Lung (tissue), 13 donors: ENCODE measurements around the gene DENND1B. TPM values are rescaled to one million over a fixed set of nuclear protein-coding genes. Genes with fewer than 3 reads are reported as not detected.

Source experiments
- ATAC-seq: fragments of 200-7000 bp; cut with Tn5 transposase; one replicate; pipeline ENCODE4 v1.9.1; 2020; ENCODE audit warnings: moderate number of reproducible peaks; ENCODE audit not compliant: insufficient read depth, low FRiP score
- DNase-seq, 3 donors: peaks; one replicate each; pipeline ENCODE4 v3.0.0-alpha.2; 2013 to 2017
- H3K27ac ChIP-seq, 2 donors: one replicate each; pipeline ENCODE4 v1.5.1; 2013; ENCODE audit warnings: mild to moderate bottlenecking in 2 of 2, moderate library complexity in 2 of 2, control low read depth in 1 of 2, inconsistent platforms in 1 of 2, low read depth in 1 of 2, low read length in 1 of 2
- H3K27me3 ChIP-seq, 3 donors: one replicate each; pipeline ENCODE4 v1.5.1; 2013; ENCODE audit warnings: low read length in 2 of 3; ENCODE audit not compliant: control insufficient read depth in 3 of 3, insufficient read depth in 3 of 3
- H3K36me3 ChIP-seq, 4 donors: one replicate each; pipeline ENCODE4 v1.5.1; 2013; ENCODE audit warnings: low read length in 4 of 4, mild to moderate bottlenecking in 1 of 4, moderate library complexity in 1 of 4; ENCODE audit not compliant: control insufficient read depth in 4 of 4, insufficient read depth in 4 of 4
- H3K4me1 ChIP-seq, 5 donors: one replicate each; pipeline ENCODE4 v1.5.1; 2013; ENCODE audit warnings: low read length in 5 of 5, mild to moderate bottlenecking in 2 of 5, moderate library complexity in 1 of 5; ENCODE audit not compliant: control insufficient read depth in 5 of 5, insufficient read depth in 5 of 5
- H3K4me3 ChIP-seq: one replicate; pipeline ENCODE4 v1.5.1; 2013; ENCODE audit warnings: mild to moderate bottlenecking, control low read depth, moderate library complexity
- H3K9ac ChIP-seq, 2 donors: one replicate each; pipeline ENCODE4 v1.5.1; 2013; ENCODE audit warnings: low read length in 2 of 2, control low read depth in 1 of 2; ENCODE audit not compliant: insufficient read depth in 1 of 2
- H3K9me3 ChIP-seq, 4 donors: one replicate each; pipeline ENCODE4 v1.5.1; 2013; ENCODE audit warnings: low read length in 3 of 4, mild to moderate bottlenecking in 1 of 4, moderate library complexity in 1 of 4; ENCODE audit not compliant: control insufficient read depth in 4 of 4, insufficient read depth in 3 of 4
- CTCF ChIP-seq: IDR thresholded peaks from 2 replicates; pipeline ENCODE4 v1.5.1; 2012; ENCODE audit warnings: mild to moderate bottlenecking; ENCODE audit errors: control extremely low read depth, extremely low read depth
- WGBS, 2 donors: extraction: QIAGEN DNeasy Blood & Tissue Kit; methylation state at CpG; one replicate each; pipeline ENCODE4 v1.1.7; 2013; 5-methylcytosine and 5-hydroxymethylcytosine counted together
- polyA plus RNA-seq, 2 donors: library from polyadenylated mRNA; stranded (reverse); fragments of 200-250 nt; gene quantifications; one replicate each; pipeline ENCODE4 v1.2.1, GENCODE V29; 2013
- small RNA-seq: library from RNA; depleted of rRNA; stranded (forward); fragments of <200 nt; gene quantifications from one replicate; pipeline ENCODE3, GENCODE V24; 2014; ENCODE audit warnings: low replicate concordance
- total RNA-seq, 2 donors: library from RNA; depleted of rRNA in 1 of 2; stranded (reverse); fragments of >200 nt in 1 of 2; gene quantifications; one replicate each; pipeline ENCODE4 v1.2.1, GENCODE V29; 2014 to 2021
- donor health status: control.
- donor health status: control.
- donor health status: Bipolar disorder and iron deficiency.
- donor health status: healthy.
- donor health status: DM: yes; HTN: yes; CAD: no.

The DENND1B gene
- total and polyA plus RNA-seq, 4 donors, result 2.7 to 41.0 (median 10.1) TPM

DNA sequence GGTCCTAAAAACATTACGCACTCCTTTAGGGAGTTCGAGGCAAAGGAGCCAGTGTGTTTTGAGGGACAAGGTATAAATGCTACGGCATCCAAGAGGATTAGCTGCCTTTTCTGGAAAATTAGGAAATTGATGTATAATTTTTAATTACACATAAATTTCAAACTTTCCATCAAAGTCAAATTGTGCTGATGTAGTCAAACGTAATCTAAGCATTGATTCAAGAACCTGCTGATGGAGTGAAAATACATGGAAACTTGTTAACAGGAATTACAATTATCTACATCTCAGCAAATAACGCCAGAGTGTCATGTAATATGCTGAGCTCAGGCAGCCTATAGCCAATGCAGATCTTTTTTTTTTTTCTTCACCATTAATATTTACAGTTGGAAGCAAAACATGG, 312.7 kb downstream of the DENND1B start:
- no peaks in the 10 kb centered on the region for H3K27me3 ChIP-seq
- WGBS, 2 donors, result 88 to 96% methylated on average over 5 of the region's 5 CpGs
- H3K9me3 ChIP-seq, result no peaks in the 10 kb centered on the region
- H3K4me3 ChIP-seq, result no peak overlapping the region
- no peak for TF ChIP-seq CTCF
- no peak overlapping the region for H3K9ac ChIP-seq
- no peak overlapping the region for H3K27ac ChIP-seq
- no peaks in the 10 kb centered on the region for H3K36me3 ChIP-seq
- ATAC-seq, result no peak
- no peak for DNase-seq
- H3K4me1 ChIP-seq, result peaks cover 0 to 19% (median 0%) of the 10 kb centered on the region in 5 donors

Small RNAs within 50 kb of the gene (small RNA-seq; reads per million reads assigned to genes)
- gene RF00019, result not detected

Other genes starting within 250 kb of the DENND1B start
- 1 to 10 TPM; 3.6 to 8.2 TPM for gene C1orf53, start 127.2 kb upstream of the DENND1B start, total RNA-seq
- gene C1orf53, start 127.2 kb upstream of the DENND1B start, polyA plus RNA-seq, result 10 to 100 TPM in 1 of 2 donors, 1 to 10 TPM in 1; 6.7 to 23.7 TPM
- gene LHX9, start 141.9 kb upstream of the DENND1B start, total RNA-seq, result 1 to 10 TPM in 1 of 2 donors, not detected in 1; 1.9 TPM
- gene LHX9, start 141.9 kb upstream of the DENND1B start, polyA plus RNA-seq, result 1 to 10 TPM in 1 of 2 donors, not detected in 1; 1.3 TPM